HepG2 (cell line): ENCODE results near the gene USF1. TPM values are rescaled to one million over a fixed set of nuclear protein-coding genes. Genes with fewer than 3 reads are reported as not detected.

Source experiments
- ATAC-seq: fragments of 200-7000 bp; cut with Tn5 transposase; 3 replicates; pipeline ENCODE4 v1.9.1; 2020; ENCODE audit warnings: mild to moderate bottlenecking, moderate library complexity
- BruUV-seq: library from RNA; stranded (reverse); fragments of 400-500 nt; replicated peaks from 2 replicates; lab custom pipeline; 2021; lab: Mats Ljungman, UMichigan
- CTCF ChIA-PET: fragments of 300-600 bp; formaldehyde crosslinking; extraction: SDS; loops from one replicate; lab custom pipeline; 2021; ENCODE audit warnings: low total read pairs, inconsistent platforms, low intra/inter-chr PET ratio; lab: Yijun Ruan, JAX
- POLR2A ChIA-PET: fragments of 350-600 bp; sonication (Branson Sonifier 250); formaldehyde crosslinking; loops from one replicate; lab custom pipeline; 2020; ENCODE audit warnings: antibody characterized with exemption, inconsistent platforms; lab: Yijun Ruan, JAX
- DNase-seq: peaks from one replicate; pipeline ENCODE4 v3.0.0-alpha.2; 2015; ENCODE audit warnings: low spot score
- FAIRE-seq: peaks from 3 replicates; lab custom pipeline; 2011; peaks lifted over from hg19 to GRCh38; lab: Jason Lieb, UNC
- H2AFZ ChIP-seq: one replicate; pipeline ENCODE4 v1.6.1; 2011; ENCODE audit warnings: low read length, inconsistent platforms
- H3K27ac ChIP-seq: fragments of 300-600 bp; 3 replicates; pipeline ENCODE4 v1.8.0; 2011; ENCODE audit warnings: mixed run types, mild to moderate bottlenecking, mixed read lengths, low read length, inconsistent platforms; ENCODE audit not compliant: insufficient read depth; ENCODE audit errors: extremely low read length
- H3K27me3 ChIP-seq, 2 experiments: fragments of 200-600 bp in 1 of 2; 2 replicates in 1 of 2; 3 replicates in 1 of 2; pipeline versions ENCODE4 v1.6.0 to v1.8.0; 2011; ENCODE audit warnings: low read length in 2 of 2, mild to moderate bottlenecking in 2 of 2, moderate library complexity in 2 of 2, inconsistent platforms in 1 of 2; ENCODE audit not compliant: insufficient read depth in 2 of 2, control insufficient read depth in 1 of 2
- H3K36me3 ChIP-seq, 2 experiments: fragments of 200-600 bp in 1 of 2; replicated peaks in 1 of 2; 2 replicates in 1 of 2; 3 replicates in 1 of 2; pipeline versions ENCODE4 v1.5.1 to v1.8.0; 2011; ENCODE audit warnings: low read length in 2 of 2, inconsistent platforms in 1 of 2; ENCODE audit not compliant: insufficient read depth in 2 of 2, control insufficient read depth in 1 of 2
- H3K4me1 ChIP-seq: 2 replicates; pipeline ENCODE4 v1.5.1; 2012; ENCODE audit warnings: low read length, inconsistent platforms; ENCODE audit not compliant: insufficient read depth
- H3K4me2 ChIP-seq: 2 replicates; pipeline ENCODE4 v1.6.0; 2011; ENCODE audit warnings: low read depth, low read length, inconsistent platforms
- H3K4me3 ChIP-seq, 3 experiments: fragments of 200-600 bp in 1 of 3; sonication (generic), shearing (Covaris generic) in 1 of 3; replicated peaks in 1 of 3; 2 replicates each; pipeline ENCODE4 v1.5.1; 2011 to 2016; ENCODE audit warnings: low read length in 3 of 3, inconsistent platforms in 2 of 3, low read depth in 2 of 3, mild to moderate bottlenecking in 2 of 3, control low read depth in 1 of 3, mixed read lengths in 1 of 3; ENCODE audit not compliant: insufficient read depth in 1 of 3
- H3K79me2 ChIP-seq: one replicate; pipeline ENCODE4 v1.6.1; 2011; ENCODE audit warnings: low read length, inconsistent platforms; ENCODE audit not compliant: insufficient read depth
- H3K9ac ChIP-seq: 2 replicates; pipeline ENCODE4 v1.6.0; 2011; ENCODE audit warnings: mild to moderate bottlenecking, low read depth, low read length, inconsistent platforms; ENCODE audit not compliant: insufficient read depth
- H3K9me3 ChIP-seq: 2 replicates; pipeline ENCODE4 v1.5.1; 2012; ENCODE audit warnings: mild to moderate bottlenecking, low read length
- H4K20me1 ChIP-seq: 2 replicates; pipeline ENCODE4 v1.6.0; 2011; ENCODE audit warnings: inconsistent platforms, mild to moderate bottlenecking, low read length, moderate library complexity; ENCODE audit not compliant: insufficient read depth
- CREB1 ChIP-seq, 2 experiments: fragments of 450-650 bp in 1 of 2; IDR thresholded peaks; 2 replicates each; pipeline ENCODE4 v1.6.1; 2016 to 2017; ENCODE audit warnings: control low read depth in 1 of 2, mild to moderate bottlenecking in 1 of 2, missing compliant biosample characterization in 1 of 2, missing genetic modification characterization in 1 of 2
- HHEX ChIP-seq: IDR thresholded peaks from 2 replicates; pipeline ENCODE4 v1.6.1; 2016; ENCODE audit warnings: control low read depth
- MXI1 ChIP-seq: IDR thresholded peaks from 3 replicates; pipeline ENCODE4 v1.6.1; 2012; ENCODE audit warnings: low read depth, low read length, inconsistent platforms, borderline replicate concordance
- RARA ChIP-seq: IDR thresholded peaks from 2 replicates; pipeline ENCODE4 v1.6.1; 2016; ENCODE audit warnings: missing genetic modification reagents, missing compliant biosample characterization
- ZFP62 ChIP-seq: sonication (generic); formaldehyde crosslinking; IDR thresholded peaks from 2 replicates; pipeline ENCODE4 v1.4.0; 2020; ENCODE audit warnings: missing genetic modification reagents
- ZNF260 ChIP-seq: sonication (generic); formaldehyde crosslinking; IDR thresholded peaks from 2 replicates; pipeline ENCODE4 v1.4.0; 2020; ENCODE audit warnings: missing genetic modification reagents, low read depth, mild to moderate bottlenecking, borderline replicate concordance
- ZNF333 ChIP-seq: sonication (generic); formaldehyde crosslinking; IDR thresholded peaks from 2 replicates; pipeline ENCODE4 v1.4.0; 2020; ENCODE audit warnings: mild to moderate bottlenecking, missing genetic modification reagents, borderline replicate concordance
- ZNF558 ChIP-seq: sonication (generic); formaldehyde crosslinking; IDR thresholded peaks from 2 replicates; pipeline ENCODE4 v1.9.0; 2022; ENCODE audit warnings: mild to moderate bottlenecking, missing genetic modification reagents, borderline replicate concordance
- ZNF615 ChIP-seq: sonication (generic); formaldehyde crosslinking; IDR thresholded peaks from 2 replicates; pipeline ENCODE4 v1.5.0; 2020; ENCODE audit warnings: mild to moderate bottlenecking, missing genetic modification reagents, borderline replicate concordance
- WGBS: methylation state at CpG from one replicate; pipeline ENCODE4 v1.1.6; 2017; ENCODE audit warnings: low lambda C conversion rate; 5-methylcytosine and 5-hydroxymethylcytosine counted together
- in situ Hi-C: cut with HindIII; loops from 2 replicates; pipeline ENCODE4 v1.10.0; 2017; ENCODE audit warnings: low pct_unique_long_range_greater_than_20kb; ENCODE audit not compliant: extremely low pct_ligation_motif_present
- intact Hi-C: fragments of 100-400 bp; cut with micrococcal nuclease; formaldehyde crosslinking; loops from one replicate; pipeline ENCODE4 v1.10.0; 2022; ENCODE audit not compliant: unreplicated experiment
- polyA plus RNA-seq, 8 experiments: library from polyadenylated mRNA; depleted of rRNA in 3 of 8; stranded (reverse) in 7 of 8; unstranded in 1 of 8; fragments of >200 nt; fragmentation: Illumina TruSeq in 4 of 8; extraction: Trizol in 4 of 8; gene quantifications; 2 replicates each; pipeline versions ENCODE4 v1.2.1 to v1.2.3, GENCODE V29; 2011 to 2016; ENCODE audit warnings: low read depth in 4 of 8, missing spikeins in 1 of 8, mixed read lengths in 1 of 8; ENCODE audit not compliant: insufficient read depth in 1 of 8
- total RNA-seq, 5 experiments: library from RNA; depleted of rRNA; stranded (reverse); fragments of >200 nt; fragmentation: Illumina TruSeq; extraction: Trizol; gene quantifications; 2 replicates each; pipeline ENCODE4 v1.2.3, GENCODE V29; 2016; ENCODE audit warnings: low read depth in 1 of 5
- TF ChIP-seq, protein P1 (sequence below): sonication (generic); formaldehyde crosslinking; IDR thresholded peaks from 2 replicates; pipeline ENCODE4 v1.5.0; 2020; ENCODE audit warnings: mild to moderate bottlenecking, missing genetic modification reagents, borderline replicate concordance

The USF1 gene
- total and polyA plus RNA-seq, 2 of the 13 experiments (the other 11 are each of a cell fraction or from before 2014, with no cell fraction given), result 26.9 to 39.4 TPM

DNA sequence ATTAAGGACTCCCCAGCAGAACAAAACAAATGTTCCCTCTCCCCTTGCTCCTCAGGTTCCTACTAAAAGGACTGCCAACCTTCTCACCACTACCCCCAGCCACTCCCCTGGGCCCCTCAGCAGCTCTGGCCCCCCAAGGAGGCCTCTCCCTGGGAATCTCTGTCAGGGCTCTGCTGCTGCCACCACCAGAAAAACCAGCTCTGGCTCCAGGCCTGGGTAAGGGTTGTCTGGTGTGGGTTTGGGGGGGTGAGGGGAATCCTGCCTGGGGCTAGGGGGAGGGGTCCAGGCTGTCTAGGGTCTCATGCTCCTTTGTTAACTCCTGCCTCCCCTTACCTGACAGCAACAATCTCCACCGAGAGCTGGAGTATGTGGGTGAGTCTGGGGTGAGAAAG, 38.8 kb upstream of the USF1 start:
- Histone ChIP-seq H3K9me3 (no peaks in the 10 kb centered on the region), H2AFZ (no peak overlapping the region), H3K27ac (no peak overlapping the region), H3K4me2 (no peak overlapping the region), H3K4me3 (no peak overlapping the region), H3K79me2 (no peaks in the 10 kb centered on the region), H3K27me3 (peaks cover 3 to 26% of the 10 kb centered on the region in 2 experiments; a peak in 3 of 5 replicates), H3K4me1 (peaks cover 38% of the 10 kb centered on the region), H3K36me3 (no peaks in the 10 kb centered on the region), H3K9ac (no peak overlapping the region), H4K20me1 (no peaks in the 10 kb centered on the region)
- TF ChIP-seq ZNF615, result no peak
- no peak for TF ChIP-seq CREB1 (IDR thresholded peaks at IDR 0.05)
- TF ChIP-seq CREB1 (CRISPR knock-in tag; IDR thresholded peaks at IDR 0.05), result no peak
- CTCF ChIA-PET, result no interaction called here
- in situ Hi-C loops, result no loop called here
- 83% methylated on average over 1 of the region's 1 CpG for WGBS
- BruUV-seq, result no TSS peak
- intact Hi-C loops, result no loop called here
- FAIRE-seq, result no peak
- POLR2A ChIA-PET, result interaction anchor here (1.9 kb wide), 1 partner anchor 13 kb away, joined by 4 read pairs; no protein-coding TSS in a partner anchor
- no peak for ATAC-seq
- DNase-seq, result no peak

DNA sequence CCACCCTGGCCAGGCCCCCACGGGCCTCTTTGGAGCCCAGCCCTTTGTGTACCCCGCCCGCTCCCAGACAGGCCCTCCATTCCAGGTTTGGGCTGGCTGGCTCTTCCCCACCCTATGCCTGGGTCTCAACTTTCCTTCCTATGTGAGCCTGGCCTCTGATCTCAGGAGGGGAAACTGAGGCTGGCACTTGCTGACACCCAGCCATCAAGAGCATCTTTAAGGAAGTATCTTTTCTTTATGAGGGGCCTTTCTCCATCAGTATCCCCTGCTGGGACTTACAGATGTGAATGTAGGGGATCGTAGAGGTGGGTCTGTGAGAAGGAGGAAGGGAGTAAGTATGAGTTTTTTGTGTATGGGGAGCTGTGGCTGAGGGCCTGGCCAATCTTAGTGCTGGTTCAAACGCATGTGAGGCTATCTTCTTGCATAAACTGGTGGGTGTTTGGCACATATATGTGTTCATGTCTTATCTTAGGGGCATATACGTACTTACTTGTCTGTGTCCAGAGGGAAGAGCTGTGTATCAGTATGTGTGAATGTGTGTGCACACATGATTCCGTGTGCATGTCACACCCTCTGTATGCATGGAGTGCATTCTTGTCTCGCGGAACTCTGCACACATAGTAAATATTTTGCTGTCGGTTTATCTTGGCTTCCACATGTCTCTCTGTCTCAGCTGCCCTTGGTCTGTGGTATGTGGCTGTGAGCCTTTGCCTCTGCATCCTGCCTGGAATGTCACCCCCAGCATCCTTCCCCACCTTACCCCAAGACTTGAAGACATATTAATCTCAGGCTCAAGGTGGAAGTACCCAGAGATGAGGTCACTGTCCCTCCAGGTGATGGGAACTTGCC, 38.2 kb upstream of the USF1 start:
- peak overlapping the region in 1 of 3 experiments; percentile 35; a peak in 1 of 6 replicates for H3K4me3 ChIP-seq
- TF ChIP-seq ZNF333 (CRISPR knock-in tag), result no peak
- TF ChIP-seq ZFP62 (CRISPR knock-in tag), result no peak
- TF ChIP-seq, protein P1, sequence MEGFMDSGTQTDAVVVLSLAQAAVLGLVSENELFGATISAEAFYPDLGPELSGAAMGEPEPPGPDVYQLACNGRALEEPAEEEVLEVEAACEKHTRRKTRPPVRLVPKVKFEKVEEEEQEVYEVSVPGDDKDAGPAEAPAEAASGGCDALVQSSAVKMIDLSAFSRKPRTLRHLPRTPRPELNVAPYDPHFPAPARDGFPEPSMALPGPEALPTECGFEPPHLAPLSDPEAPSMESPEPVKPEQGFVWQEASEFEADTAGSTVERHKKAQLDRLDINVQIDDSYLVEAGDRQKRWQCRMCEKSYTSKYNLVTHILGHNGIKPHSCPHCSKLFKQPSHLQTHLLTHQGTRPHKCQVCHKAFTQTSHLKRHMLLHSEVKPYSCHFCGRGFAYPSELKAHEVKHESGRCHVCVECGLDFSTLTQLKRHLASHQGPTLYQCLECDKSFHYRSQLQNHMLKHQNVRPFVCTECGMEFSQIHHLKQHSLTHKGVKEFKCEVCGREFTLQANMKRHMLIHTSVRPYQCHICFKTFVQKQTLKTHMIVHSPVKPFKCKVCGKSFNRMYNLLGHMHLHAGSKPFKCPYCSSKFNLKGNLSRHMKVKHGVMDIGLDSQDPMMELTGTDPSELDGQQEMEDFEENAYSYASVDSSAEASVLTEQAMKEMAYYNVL, result no peak
- no peak for TF ChIP-seq HHEX (CRISPR knock-in tag)
- TF ChIP-seq RARA (CRISPR knock-in tag), result no peak
- 0 out of 3 replicates have a peak, but pooled peaks have one; percentile 18 for TF ChIP-seq MXI1
- TF ChIP-seq ZNF260, result no peak
- TF ChIP-seq ZNF558 (CRISPR knock-in tag), result no peak
- H4K20me1 ChIP-seq, result no peaks in the 10 kb centered on the region
- 10% methylated on average over 3 of the region's 10 CpGs for WGBS
- no peak overlapping the region for H3K27ac ChIP-seq
- FAIRE-seq (peak; percentile 21), ATAC-seq (0 out of 3 replicates have a peak, but pooled peaks have one; percentile 8), DNase-seq (no peak)
- H3K27me3 ChIP-seq, result peaks cover 2 to 25% of the 10 kb centered on the region in 2 experiments; a peak in 3 of 5 replicates
- H3K36me3 ChIP-seq, result no peaks in the 10 kb centered on the region
- H3K79me2 ChIP-seq, result no peaks in the 10 kb centered on the region
- H3K4me1 ChIP-seq, result peaks cover 38% of the 10 kb centered on the region
- no TSS peak for BruUV-seq
- in situ Hi-C loops (no loop called here), intact Hi-C loops (no loop called here)
- no peak overlapping the region for H2AFZ ChIP-seq
- POLR2A ChIA-PET, result interaction anchor here (1.9 kb wide), 1 partner anchor 14 kb away, joined by 4 read pairs; no protein-coding TSS in a partner anchor
- no peak overlapping the region for H3K9ac ChIP-seq
- CTCF ChIA-PET, result no interaction called here
- H3K9me3 ChIP-seq, result no peaks in the 10 kb centered on the region
- peak overlapping the region; percentile 49 for H3K4me2 ChIP-seq
